ENCODE measurements around the gene COL5A1. TPM values are rescaled to one million over a fixed set of nuclear protein-coding genes. Genes with fewer than 3 reads are reported as not detected.

Gene COL5A1
- total RNA-seq, 5 donors from 2014 or later (not counting 1 experiment from before 2014, with no cell fraction given): 0.18 to 2.3 (median 1.7) TPM

DNA sequence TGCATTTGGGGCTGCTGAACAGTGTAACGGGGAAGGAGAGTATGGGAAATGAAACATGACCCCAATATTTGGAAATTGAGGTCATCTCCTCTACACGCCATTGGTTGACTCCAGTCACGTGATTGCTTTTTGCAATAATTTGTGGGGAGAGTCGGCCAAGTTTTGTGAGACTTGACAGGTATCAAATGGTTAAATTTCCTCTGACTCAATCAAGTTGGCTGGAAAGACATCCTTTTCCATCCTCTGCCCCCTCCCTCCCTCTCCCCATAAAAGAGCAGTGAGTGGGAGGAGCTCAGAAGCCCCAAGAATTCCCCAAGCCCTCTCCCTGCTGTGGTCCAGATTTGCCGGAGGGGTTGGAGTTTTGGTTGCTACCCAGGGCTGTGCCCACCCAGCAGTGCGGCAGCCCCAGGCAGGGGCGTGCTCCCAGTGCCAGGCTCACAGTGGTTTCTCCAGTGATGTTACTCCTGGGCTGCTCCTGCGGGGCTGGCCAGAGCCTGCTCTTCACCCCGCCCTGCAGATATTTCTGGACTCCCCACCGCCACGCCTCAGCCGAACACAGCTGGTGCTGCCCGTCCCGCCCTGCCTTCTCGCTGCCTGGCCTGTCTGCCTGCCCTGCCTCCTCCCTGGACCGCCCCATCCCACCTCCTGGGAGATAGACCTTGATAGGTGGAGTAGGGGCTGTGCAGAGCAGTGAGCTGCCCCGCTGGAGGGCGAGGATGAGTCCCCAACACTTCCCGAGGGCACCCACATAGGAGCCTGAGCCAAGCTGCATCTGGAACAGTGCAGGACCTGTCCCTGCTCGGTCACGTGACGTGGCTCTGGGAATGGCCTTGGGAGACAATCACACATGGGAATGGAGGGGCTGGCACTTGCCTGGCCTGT is 3.4 kb downstream of the COL5A1 start:
- H3K27me3 Mint-ChIP-seq: peaks cover 16 to 24% of the 10 kb centered on the region in 2 donors
- ChIA-PET POLR2A (no interaction called here), CTCF (no interaction called here)
- no peaks in the 10 kb centered on the region for H3K9me3 Mint-ChIP-seq
- H3K27ac Mint-ChIP-seq: no peak overlapping the region
- no peak for ATAC-seq (replicated peaks in 1 of 4)
- no peak overlapping the region for H3K4me3 Mint-ChIP-seq
- no peaks in the 10 kb centered on the region for H3K9me3 ChIP-seq
- peaks cover 0 to 4% of the 10 kb centered on the region in 2 experiments for H3K4me1 ChIP-seq (ENCODE audit: control insufficient read depth in 1 of 2, extremely low read depth in 1 of 2, insufficient read depth in 2 of 2, low read length in 2 of 2)
- H3K4me1 Mint-ChIP-seq: peaks cover 0 to 4% (median 3%) of the 10 kb centered on the region in 3 donors
- 78% methylated on average over 14 of the region's 22 CpGs for WGBS (ENCODE audit: insufficient coverage)
- peaks cover 0 to 33% of the 10 kb centered on the region in 2 experiments for H3K27me3 ChIP-seq (replicated peaks in 1 of 2; ENCODE audit: control insufficient read depth in 2 of 2, extremely low read depth in 1 of 2, insufficient read depth in 2 of 2, low read length in 1 of 2)
- no peak overlapping the region for H3K4me3 ChIP-seq (ENCODE audit: control insufficient read depth in 1 of 2, extremely low read depth in 1 of 2, low read length in 1 of 2)
- no peak for DNase-seq
- no peak overlapping the region for H3K27ac ChIP-seq (ENCODE audit: low read length)
- H3K36me3 ChIP-seq (ENCODE audit: control insufficient read depth in 2 of 2, extremely low read depth in 1 of 2, insufficient read depth in 1 of 2, low read length in 1 of 2): no peaks in the 10 kb centered on the region
- H3K36me3 Mint-ChIP-seq: no peaks in the 10 kb centered on the region

DNA sequence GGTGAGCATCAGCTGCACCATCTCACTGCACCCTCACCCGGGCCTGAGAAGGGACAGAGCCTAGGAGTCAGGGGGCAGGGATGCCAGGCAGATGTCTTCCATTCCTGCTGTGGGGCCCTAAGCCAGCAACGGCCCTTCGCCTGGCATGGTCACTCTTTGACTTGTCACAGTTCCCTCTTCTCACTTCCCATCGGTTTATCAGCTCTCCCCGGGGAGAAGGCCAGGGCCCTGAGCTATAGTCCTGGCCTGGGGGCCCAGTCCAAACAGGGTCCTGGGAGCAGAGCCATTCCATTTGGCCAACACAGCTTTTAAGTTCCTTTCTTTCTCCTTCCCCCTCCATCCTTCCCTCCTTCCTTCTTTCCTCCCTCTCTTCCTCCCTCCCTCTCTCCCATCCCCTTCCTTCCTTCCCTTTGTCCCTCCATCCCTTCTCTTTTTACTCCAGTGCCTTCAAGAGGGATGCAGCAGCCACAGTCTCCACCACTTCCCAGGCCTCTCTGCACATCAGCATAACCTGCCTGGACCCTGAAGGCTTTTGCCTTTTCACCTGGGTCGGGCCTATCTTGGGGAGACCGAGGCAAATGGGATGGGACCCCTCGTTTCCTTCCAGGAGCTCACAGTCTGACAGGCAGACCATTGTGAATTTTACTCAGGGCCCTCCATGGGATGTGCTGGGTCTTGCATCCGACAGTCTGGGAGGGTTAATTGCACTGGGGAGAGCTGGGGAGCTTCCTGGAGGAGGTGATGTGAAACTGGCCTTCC is 4.2 kb downstream of the COL5A1 start:
- H3K27me3 ChIP-seq (replicated peaks in 1 of 2; ENCODE audit: control insufficient read depth in 2 of 2, extremely low read depth in 1 of 2, insufficient read depth in 2 of 2, low read length in 1 of 2): peaks cover 0 to 27% of the 10 kb centered on the region in 2 experiments
- H3K36me3 ChIP-seq (ENCODE audit: control insufficient read depth in 2 of 2, extremely low read depth in 1 of 2, insufficient read depth in 1 of 2, low read length in 1 of 2): no peaks in the 10 kb centered on the region
- no peak for DNase-seq
- no peak for ATAC-seq (replicated peaks in 1 of 4)
- Mint-ChIP-seq H3K36me3 (no peaks in the 10 kb centered on the region), H3K4me1 (peaks cover 0 to 4% (median 3%) of the 10 kb centered on the region in 3 donors), H3K27ac (no peak overlapping the region), H3K27me3 (peaks cover 10 to 18% of the 10 kb centered on the region in 2 donors), H3K4me3 (no peak overlapping the region), H3K9me3 (no peaks in the 10 kb centered on the region)
- peaks cover 0 to 4% of the 10 kb centered on the region in 2 experiments for H3K4me1 ChIP-seq (ENCODE audit: control insufficient read depth in 1 of 2, extremely low read depth in 1 of 2, insufficient read depth in 2 of 2, low read length in 2 of 2)
- no peak overlapping the region for H3K4me3 ChIP-seq (ENCODE audit: control insufficient read depth in 1 of 2, extremely low read depth in 1 of 2, low read length in 1 of 2)
- CTCF ChIA-PET: no interaction called here
- no peak overlapping the region for H3K27ac ChIP-seq (ENCODE audit: low read length)
- H3K9me3 ChIP-seq: no peaks in the 10 kb centered on the region
- WGBS (ENCODE audit: insufficient coverage): 73% methylated on average over 5 of the region's 9 CpGs
- POLR2A ChIA-PET: no interaction called here

DNA sequence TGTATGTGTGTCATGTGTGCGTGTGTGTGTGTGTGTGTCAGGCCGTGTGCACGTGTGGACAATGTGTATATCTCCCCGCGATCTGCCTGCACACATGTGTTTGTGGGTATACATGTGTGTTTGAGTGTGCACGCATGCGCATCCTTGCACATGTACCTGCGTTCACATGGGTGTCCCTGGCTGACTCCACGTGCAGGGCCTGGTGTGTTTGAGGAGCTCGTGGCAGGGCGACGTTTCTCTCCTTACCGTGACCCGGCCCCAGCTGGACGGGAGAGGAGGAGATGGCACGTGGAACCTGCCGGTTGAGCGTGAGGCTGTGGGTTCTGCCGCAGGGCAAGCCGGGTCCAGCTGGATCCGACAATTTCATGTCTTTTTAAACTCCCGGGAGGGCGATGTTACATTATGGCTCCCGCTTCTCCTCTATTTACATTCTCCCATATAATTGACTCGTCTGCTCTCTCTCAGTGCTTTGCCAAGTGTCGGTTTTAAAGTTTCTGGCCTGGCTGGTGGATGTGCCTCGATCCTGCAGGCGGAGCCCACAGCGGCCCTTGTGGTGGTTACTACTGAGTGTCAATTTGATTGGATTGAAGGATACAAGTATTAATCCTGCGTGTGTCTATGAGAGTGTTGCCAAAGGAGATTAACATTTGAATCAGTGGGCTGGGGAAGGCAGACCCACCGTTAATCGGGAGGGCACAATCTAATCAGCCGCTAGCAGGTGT is 5.9 kb downstream of the COL5A1 start:
- ChIA-PET CTCF (no interaction called here), POLR2A (no interaction called here)
- Mint-ChIP-seq H3K9me3 (no peaks in the 10 kb centered on the region), H3K4me1 (peaks cover 0 to 3% (median under 1%) of the 10 kb centered on the region in 3 donors), H3K27ac (no peak overlapping the region), H3K4me3 (no peak overlapping the region), H3K27me3 (peaks cover 14 to 17% of the 10 kb centered on the region in 2 donors), H3K36me3 (no peaks in the 10 kb centered on the region)
- Histone ChIP-seq H3K27me3 (replicated peaks in 1 of 2; ENCODE audit: control insufficient read depth in 2 of 2, extremely low read depth in 1 of 2, insufficient read depth in 2 of 2, low read length in 1 of 2) (peaks cover 0 to 23% of the 10 kb centered on the region in 2 experiments), H3K4me3 (ENCODE audit: control insufficient read depth in 1 of 2, extremely low read depth in 1 of 2, low read length in 1 of 2) (no peak overlapping the region), H3K4me1 (ENCODE audit: control insufficient read depth in 1 of 2, extremely low read depth in 1 of 2, insufficient read depth in 2 of 2, low read length in 2 of 2) (peaks cover 0 to 4% of the 10 kb centered on the region in 2 experiments), H3K9me3 (no peaks in the 10 kb centered on the region), H3K27ac (ENCODE audit: low read length) (no peak overlapping the region), H3K36me3 (ENCODE audit: control insufficient read depth in 2 of 2, extremely low read depth in 1 of 2, insufficient read depth in 1 of 2, low read length in 1 of 2) (no peaks in the 10 kb centered on the region)
- 95% methylated on average over 24 of the region's 33 CpGs for WGBS (ENCODE audit: insufficient coverage)
- DNase-seq (no peak), ATAC-seq (replicated peaks in 1 of 4) (no peak)

DNA sequence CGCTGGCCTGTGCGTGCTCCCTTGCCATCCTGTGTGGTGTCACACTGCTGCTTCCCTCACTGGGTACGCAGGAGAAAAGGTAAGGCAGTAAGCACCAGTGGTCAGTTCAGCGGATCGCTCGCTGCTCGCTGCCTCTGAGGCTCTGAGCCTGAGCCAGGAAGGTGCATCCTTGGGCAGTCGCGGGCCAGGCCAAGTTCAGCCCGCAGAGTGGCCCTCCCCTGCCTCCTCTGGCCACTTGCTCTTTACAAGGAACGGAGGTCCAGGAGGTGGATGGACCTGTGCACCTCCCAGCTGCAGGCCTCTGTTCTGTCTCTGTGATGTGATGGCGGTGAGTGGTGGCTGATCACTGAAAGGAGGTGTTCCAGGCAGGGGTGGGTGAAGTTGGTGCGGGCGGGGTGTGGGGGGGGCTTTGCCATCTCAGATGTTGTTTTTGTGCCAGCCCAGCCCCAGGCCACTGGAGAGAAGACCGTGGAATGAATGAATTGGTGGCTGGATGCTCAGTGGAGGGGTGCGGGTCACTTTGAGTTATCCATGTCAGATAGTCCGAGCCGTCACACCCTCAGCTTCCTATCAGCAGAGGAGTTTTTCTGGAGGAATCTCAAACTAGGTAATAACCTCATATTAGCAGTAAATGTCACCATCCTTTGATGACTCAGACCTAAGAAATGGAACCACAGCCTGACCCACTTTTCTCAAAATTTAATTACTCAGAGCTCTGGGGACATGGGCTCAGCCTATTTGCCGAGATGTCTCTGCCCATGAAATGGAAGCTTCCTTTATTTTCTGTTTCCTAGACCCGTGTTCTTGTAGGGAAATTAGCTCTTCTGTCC is 7.3 kb downstream of the COL5A1 start:
- Mint-ChIP-seq H3K9me3 (no peaks in the 10 kb centered on the region), H3K4me3 (no peak overlapping the region), H3K27ac (no peak overlapping the region), H3K27me3 (peaks cover 4 to 5% of the 10 kb centered on the region in 2 donors), H3K4me1 (peaks cover 0 to 2% (median 0%) of the 10 kb centered on the region in 3 donors), H3K36me3 (no peaks in the 10 kb centered on the region)
- Histone ChIP-seq H3K4me3 (ENCODE audit: control insufficient read depth in 1 of 2, extremely low read depth in 1 of 2, low read length in 1 of 2) (no peak overlapping the region), H3K27me3 (replicated peaks in 1 of 2; ENCODE audit: control insufficient read depth in 2 of 2, extremely low read depth in 1 of 2, insufficient read depth in 2 of 2, low read length in 1 of 2) (peaks cover 0 to 13% of the 10 kb centered on the region in 2 experiments), H3K9me3 (no peaks in the 10 kb centered on the region), H3K4me1 (ENCODE audit: control insufficient read depth in 1 of 2, extremely low read depth in 1 of 2, insufficient read depth in 2 of 2, low read length in 2 of 2) (no peaks in the 10 kb centered on the region), H3K27ac (ENCODE audit: low read length) (no peak overlapping the region), H3K36me3 (ENCODE audit: control insufficient read depth in 2 of 2, extremely low read depth in 1 of 2, insufficient read depth in 1 of 2, low read length in 1 of 2) (no peaks in the 10 kb centered on the region)
- WGBS (ENCODE audit: insufficient coverage): 82% methylated on average over 17 of the region's 20 CpGs
- DNase-seq (peak in 1 of 35 experiments; percentile 6), ATAC-seq (replicated peaks in 1 of 4) (peak in 1 of 4 experiments; percentile 65)
- ChIA-PET CTCF (interaction anchor here in 1 of 2 donors (1.1 kb wide), 1 partner anchor 9 kb away, joined by 3 read pairs; no protein-coding TSS in a partner anchor), POLR2A (no interaction called here)

DNA sequence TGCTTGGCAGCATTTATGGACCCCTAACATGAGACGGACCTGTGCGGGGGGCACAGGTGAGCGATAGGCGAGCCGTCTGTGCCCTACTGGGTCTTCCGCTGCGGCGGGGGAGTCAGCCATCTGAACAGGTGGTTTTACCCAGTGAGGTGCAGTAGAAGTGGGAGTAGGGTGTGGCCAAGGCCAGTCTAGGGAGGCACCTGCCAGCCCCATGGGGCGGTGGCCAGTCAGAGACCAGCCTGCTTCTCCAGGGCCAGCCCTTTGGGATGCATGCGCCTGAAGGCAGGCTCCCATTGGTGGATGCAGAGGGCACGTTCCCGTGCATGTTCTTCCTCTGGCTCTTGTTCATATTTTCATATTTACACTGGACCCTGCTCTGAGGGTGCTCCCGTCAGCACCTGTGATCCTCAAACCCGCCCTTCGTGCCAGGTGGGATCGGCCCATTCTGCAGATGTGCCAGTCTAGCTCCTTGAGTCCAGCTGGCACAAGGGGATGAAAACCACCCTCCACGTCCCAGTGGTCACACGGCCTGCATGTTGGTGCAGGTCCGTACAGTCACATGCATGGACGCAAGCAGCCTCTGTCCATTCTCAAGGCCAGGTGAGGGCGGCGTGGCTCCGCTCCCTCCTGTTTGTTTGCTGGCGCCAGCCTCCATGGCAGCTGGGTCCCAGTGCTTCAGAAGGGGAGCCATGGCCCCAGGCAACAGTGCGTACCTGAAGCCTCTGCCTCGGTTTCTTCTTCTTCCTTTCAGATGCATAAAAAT is 9.0 kb downstream of the COL5A1 start:
- H3K4me1 Mint-ChIP-seq: peaks cover 0 to 2% (median 0%) of the 10 kb centered on the region in 3 donors
- ChIA-PET POLR2A (interaction anchor here in 1 of 2 donors (0.6 kb wide), 1 partner anchor 149 kb away, joined by 5 read pairs; no protein-coding TSS in a partner anchor), CTCF (no interaction called here)
- H3K36me3 ChIP-seq (ENCODE audit: control insufficient read depth in 2 of 2, extremely low read depth in 1 of 2, insufficient read depth in 1 of 2, low read length in 1 of 2): no peaks in the 10 kb centered on the region
- no peaks in the 10 kb centered on the region for H3K4me1 ChIP-seq (ENCODE audit: control insufficient read depth in 1 of 2, extremely low read depth in 1 of 2, insufficient read depth in 2 of 2, low read length in 2 of 2)
- ATAC-seq (replicated peaks in 1 of 4): no peak
- H3K27ac Mint-ChIP-seq: no peak overlapping the region
- peaks cover 3 to 4% of the 10 kb centered on the region in 2 donors for H3K27me3 Mint-ChIP-seq
- WGBS (ENCODE audit: insufficient coverage): 93% methylated on average over 26 of the region's 26 CpGs
- no peaks in the 10 kb centered on the region for H3K36me3 Mint-ChIP-seq
- H3K27ac ChIP-seq (ENCODE audit: low read length): no peak overlapping the region
- H3K27me3 ChIP-seq (replicated peaks in 1 of 2; ENCODE audit: control insufficient read depth in 2 of 2, extremely low read depth in 1 of 2, insufficient read depth in 2 of 2, low read length in 1 of 2): peaks cover 0 to 8% of the 10 kb centered on the region in 2 experiments
- H3K9me3 ChIP-seq: no peaks in the 10 kb centered on the region
- DNase-seq: no peak
- no peak overlapping the region for H3K4me3 Mint-ChIP-seq
- no peak overlapping the region for H3K4me3 ChIP-seq (ENCODE audit: control insufficient read depth in 1 of 2, extremely low read depth in 1 of 2, low read length in 1 of 2)
- H3K9me3 Mint-ChIP-seq: no peaks in the 10 kb centered on the region

Data from T-cell (primary cell).